SK-N-SH treated with all-trans-retinoic acid at 6 μM for 48 hours (cell line): Measurements from ENCODE around the gene IGF1R.

ENCODE experiments used
- ARNTL ChIP-seq: fragments of 450-650 bp; formaldehyde crosslinking; IDR thresholded peaks from 2 replicates; pipeline ENCODE4 v1.5.0; 2020; ENCODE audit warnings: low read depth, mild to moderate bottlenecking, moderate library complexity, borderline replicate concordance
- BACH2 ChIP-seq: fragments of 250-450 bp; sonication (Bioruptor Pico); IDR thresholded peaks from 2 replicates; pipeline ENCODE4 v1.9.0; 2021; ENCODE audit warnings: mild to moderate bottlenecking, borderline replicate concordance
- OSR1 ChIP-seq: fragments of 250-450 bp; sonication (Bioruptor Pico); IDR thresholded peaks from 2 replicates; pipeline ENCODE4 v1.8.0; 2022; ENCODE audit warnings: moderate library complexity, mild to moderate bottlenecking, inconsistent platforms
- RARB ChIP-seq: fragments of 250-450 bp; sonication (Bioruptor Pico); IDR thresholded peaks from 2 replicates; pipeline ENCODE4 v1.8.0; 2021; ENCODE audit warnings: mild to moderate bottlenecking, moderate library complexity
- ZFP3 ChIP-seq: fragments of 250-450 bp; sonication (Bioruptor Pico); IDR thresholded peaks from 2 replicates; pipeline ENCODE4 v1.5.0; 2020; ENCODE audit warnings: mild to moderate bottlenecking, moderate library complexity
- ZFP30 ChIP-seq: fragments of 450-650 bp; formaldehyde crosslinking; IDR thresholded peaks from 2 replicates; pipeline ENCODE4 v1.5.0; 2022; ENCODE audit warnings: mild to moderate bottlenecking, moderate library complexity
- ZNF565 ChIP-seq: fragments of 450-650 bp; formaldehyde crosslinking; conservative IDR thresholded peaks from 2 replicates; pipeline ENCODE4 v1.5.0; 2020; ENCODE audit warnings: low read depth, mild to moderate bottlenecking, moderate library complexity
- ZNF8 ChIP-seq: fragments of 450-650 bp; formaldehyde crosslinking; IDR thresholded peaks from 2 replicates; pipeline ENCODE4 v1.5.0; 2020; ENCODE audit warnings: mild to moderate bottlenecking, moderate library complexity
- TF ChIP-seq, protein P1 (sequence below): fragments of 250-450 bp; sonication (Bioruptor Pico); IDR thresholded peaks from 2 replicates; pipeline ENCODE4 v1.5.1; 2020; ENCODE audit warnings: low read depth, mild to moderate bottlenecking, moderate library complexity
- TF ChIP-seq, protein P2 (sequence below): fragments of 250-450 bp; sonication (Bioruptor Pico); IDR thresholded peaks from 2 replicates; pipeline ENCODE4 v1.8.0; 2020; ENCODE audit warnings: mild to moderate bottlenecking, moderate library complexity, borderline replicate concordance

DNA sequence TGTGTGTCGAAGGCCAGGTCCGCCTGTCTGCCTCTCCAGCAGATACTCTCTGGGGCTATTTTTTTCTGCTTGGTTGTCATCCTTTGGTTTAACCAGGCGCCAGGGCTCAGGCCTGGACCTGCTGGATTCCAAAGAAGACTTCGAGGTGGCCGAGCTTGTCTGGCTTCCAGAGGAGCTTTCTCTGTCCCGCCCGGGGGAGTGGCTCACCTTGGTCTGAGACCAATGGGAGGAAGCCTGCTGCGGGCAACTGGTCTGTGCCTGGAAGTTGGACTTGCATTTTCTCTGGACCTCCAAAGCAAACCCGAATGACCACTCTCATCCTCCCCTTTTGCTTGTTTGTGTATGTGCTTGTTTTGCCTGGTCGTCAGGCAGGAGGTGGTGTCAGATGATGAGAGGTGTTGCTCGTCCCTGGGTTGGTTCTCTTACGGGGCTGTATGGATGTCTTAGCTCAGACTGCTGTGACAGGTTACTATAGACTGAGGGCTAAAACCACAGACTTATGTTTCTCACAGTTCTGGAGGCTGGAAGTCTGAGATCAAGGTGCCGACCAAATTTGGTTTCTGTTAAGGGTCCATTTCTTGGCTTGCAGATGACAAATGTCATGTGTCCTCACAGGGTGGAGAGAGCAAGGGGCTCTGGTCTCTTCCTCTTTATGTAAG, 19.3 kb downstream of the IGF1R start:
- TF ChIP-seq ARNTL (CRISPR knock-in tag) (no peak), RARB (CRISPR knock-in tag) (no peak), ZFP3 (CRISPR knock-in tag) (no peak), ZNF8 (no peak), BACH2 (CRISPR knock-in tag) (no peak), ZNF565 (no peak), OSR1 (no peak), ZFP30 (CRISPR knock-in tag) (no peak)
- TF ChIP-seq, protein P1, sequence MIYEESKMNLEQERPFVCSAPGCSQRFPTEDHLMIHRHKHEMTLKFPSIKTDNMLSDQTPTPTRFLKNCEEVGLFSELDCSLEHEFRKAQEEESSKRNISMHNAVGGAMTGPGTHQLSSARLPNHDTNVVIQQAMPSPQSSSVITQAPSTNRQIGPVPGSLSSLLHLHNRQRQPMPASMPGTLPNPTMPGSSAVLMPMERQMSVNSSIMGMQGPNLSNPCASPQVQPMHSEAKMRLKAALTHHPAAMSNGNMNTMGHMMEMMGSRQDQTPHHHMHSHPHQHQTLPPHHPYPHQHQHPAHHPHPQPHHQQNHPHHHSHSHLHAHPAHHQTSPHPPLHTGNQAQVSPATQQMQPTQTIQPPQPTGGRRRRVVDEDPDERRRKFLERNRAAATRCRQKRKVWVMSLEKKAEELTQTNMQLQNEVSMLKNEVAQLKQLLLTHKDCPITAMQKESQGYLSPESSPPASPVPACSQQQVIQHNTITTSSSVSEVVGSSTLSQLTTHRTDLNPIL: no peak
- TF ChIP-seq, protein P2, sequence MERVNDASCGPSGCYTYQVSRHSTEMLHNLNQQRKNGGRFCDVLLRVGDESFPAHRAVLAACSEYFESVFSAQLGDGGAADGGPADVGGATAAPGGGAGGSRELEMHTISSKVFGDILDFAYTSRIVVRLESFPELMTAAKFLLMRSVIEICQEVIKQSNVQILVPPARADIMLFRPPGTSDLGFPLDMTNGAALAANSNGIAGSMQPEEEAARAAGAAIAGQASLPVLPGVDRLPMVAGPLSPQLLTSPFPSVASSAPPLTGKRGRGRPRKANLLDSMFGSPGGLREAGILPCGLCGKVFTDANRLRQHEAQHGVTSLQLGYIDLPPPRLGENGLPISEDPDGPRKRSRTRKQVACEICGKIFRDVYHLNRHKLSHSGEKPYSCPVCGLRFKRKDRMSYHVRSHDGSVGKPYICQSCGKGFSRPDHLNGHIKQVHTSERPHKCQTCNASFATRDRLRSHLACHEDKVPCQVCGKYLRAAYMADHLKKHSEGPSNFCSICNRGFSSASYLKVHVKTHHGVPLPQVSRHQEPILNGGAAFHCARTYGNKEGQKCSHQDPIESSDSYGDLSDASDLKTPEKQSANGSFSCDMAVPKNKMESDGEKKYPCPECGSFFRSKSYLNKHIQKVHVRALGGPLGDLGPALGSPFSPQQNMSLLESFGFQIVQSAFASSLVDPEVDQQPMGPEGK (CRISPR knock-in tag): no peak
